ENCODE results near the gene CBR4.

Gene CBR4

DNA sequence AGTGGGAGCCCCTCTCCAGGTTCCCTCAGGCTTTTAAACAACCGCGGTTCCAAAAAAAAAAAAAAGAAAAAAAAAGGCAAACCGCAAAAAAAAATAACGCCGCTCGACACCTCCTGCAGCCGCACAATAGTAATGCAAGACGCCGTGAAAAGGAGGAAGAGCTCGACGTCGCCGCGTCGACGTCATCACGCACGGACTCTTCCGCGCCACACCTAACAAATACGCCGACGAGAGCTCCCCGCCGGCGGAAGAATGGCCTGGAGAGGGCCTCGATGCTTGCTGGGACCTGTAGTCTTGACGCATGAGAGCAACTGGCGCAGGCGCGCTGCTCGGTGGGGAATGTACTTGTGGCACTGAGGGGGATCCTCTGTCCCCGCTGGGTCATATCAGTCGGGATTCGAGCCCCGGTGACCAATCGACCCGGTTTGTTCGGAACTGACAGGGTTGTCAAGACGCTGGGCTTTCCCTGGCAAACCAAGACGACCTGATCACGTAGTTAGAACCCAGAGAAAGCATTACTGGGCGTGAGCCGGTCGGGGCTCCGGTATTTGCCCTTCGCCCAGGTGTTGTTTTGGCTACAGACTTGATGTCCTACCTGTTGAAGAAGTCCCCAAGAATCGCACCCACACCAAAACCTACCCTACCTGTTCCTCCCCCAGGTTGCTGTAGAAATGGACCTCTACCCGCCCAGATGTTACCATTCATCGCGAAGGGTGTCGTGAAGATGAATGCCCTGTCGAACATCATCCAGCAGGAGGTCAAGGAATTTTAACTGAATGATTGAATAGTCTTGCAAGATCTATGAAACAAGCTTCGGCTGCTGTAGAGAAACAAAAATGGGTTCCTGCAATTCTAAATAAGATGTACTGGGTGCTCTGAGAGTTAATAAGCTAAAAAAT, at the start of gene CBR4:
Gene CBR4, minus strand, starts transcription at position 131 of the 899 bp plus-strand sequence. CDS start 166 bp downstream, outside the sequence.
- H3K4me1 ChIP-seq (ENCODE audit: control insufficient read depth, insufficient read depth, low read length), result peaks cover 7% of the 10 kb centered on the region
- peak within 1 kb of the TSS; percentile 91 for H3K27ac ChIP-seq (ENCODE audit: low read depth, low read length)
- H3K9ac ChIP-seq (ENCODE audit: low read length), result peak within 1 kb of the TSS; percentile 89

DNA sequence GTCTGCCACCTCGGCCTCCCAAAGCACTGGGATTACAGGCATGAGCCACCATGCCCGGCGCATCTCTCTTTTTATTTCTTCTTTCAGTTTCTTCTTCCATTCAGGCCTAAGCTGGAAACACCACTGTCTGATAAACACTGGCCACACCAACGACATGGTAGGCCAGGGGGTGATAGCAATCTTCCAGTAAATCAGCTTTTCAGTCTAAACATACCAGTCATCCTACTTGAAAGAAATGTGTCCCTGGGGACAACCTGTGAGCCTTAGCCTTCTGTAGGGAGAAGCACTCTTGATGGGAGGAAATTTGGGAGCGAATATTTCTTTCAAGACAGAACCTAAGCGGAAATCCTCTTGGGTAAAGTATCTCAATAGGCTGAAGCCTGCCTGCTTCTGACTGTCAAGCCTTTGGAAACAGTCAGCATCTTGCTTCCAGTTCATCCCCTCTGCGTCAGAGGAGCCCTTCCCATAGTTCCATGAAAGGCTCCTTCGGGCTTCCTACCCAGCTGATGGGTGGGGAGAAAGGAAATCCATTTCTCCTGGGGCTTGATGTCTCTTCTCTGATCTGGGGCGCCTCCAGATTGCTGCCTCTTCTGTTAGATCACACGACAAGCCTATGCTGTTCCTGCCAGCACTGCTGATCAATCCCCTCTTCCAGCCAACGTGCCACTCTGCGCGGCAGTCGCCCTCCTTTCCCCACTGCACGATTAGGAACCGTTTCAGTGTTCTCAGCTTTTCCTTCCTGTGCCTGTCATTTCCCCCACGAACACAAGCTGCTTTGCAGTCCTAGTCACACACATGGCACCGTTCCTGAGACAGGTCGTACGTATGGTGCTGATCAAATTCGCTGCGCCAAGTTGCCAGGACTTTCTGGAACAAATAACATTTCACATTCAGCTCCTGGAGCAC, 49.5 kb upstream of the CBR4 start:
- H3K9ac ChIP-seq (ENCODE audit: low read length), result no peak overlapping the region
- H3K4me3 ChIP-seq (ENCODE audit: low read length), result no peak overlapping the region
- H3K36me3 ChIP-seq (ENCODE audit: control insufficient read depth, insufficient read depth, low read length), result no peaks in the 10 kb centered on the region
- peaks cover 3% of the 10 kb centered on the region for H3K4me1 ChIP-seq (ENCODE audit: control insufficient read depth, insufficient read depth, low read length)
- no peak overlapping the region for H3K27ac ChIP-seq (ENCODE audit: low read depth, low read length)
- H3K27me3 ChIP-seq (ENCODE audit: control insufficient read depth, insufficient read depth, low read length), result no peaks in the 10 kb centered on the region

More for the DNA sequence above, at the start of gene CBR4:
- Histone ChIP-seq H3K4me3 (ENCODE audit: low read length) (peak within 1 kb of the TSS; percentile 92), H3K27me3 (ENCODE audit: control insufficient read depth, insufficient read depth, low read length) (no peaks in the 10 kb centered on the region), H3K36me3 (ENCODE audit: control insufficient read depth, insufficient read depth, low read length) (no peaks in the 10 kb centered on the region)

DNA sequence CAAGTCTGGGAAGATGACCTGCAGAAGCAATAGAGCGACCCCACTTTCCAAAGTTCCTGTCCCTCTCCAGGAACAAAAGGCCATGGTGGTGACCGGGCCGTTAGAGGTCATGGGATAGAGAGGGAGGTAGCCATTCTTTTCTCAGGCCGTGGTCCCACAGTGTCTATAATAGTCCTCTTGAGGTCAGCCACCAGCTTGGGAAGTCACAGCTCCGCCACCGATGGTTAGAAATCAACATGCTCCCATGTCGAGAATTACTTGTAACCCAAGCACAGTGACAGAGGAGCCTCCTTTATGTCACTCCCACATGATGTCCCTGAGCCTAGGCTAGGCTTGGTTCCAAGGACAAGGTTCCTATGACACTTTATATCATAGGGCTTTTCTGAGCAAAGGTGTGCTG, 48.3 kb upstream of the CBR4 start:
- Histone ChIP-seq H3K9ac (ENCODE audit: low read length) (no peak overlapping the region), H3K27ac (ENCODE audit: low read depth, low read length) (no peak overlapping the region)

DNA sequence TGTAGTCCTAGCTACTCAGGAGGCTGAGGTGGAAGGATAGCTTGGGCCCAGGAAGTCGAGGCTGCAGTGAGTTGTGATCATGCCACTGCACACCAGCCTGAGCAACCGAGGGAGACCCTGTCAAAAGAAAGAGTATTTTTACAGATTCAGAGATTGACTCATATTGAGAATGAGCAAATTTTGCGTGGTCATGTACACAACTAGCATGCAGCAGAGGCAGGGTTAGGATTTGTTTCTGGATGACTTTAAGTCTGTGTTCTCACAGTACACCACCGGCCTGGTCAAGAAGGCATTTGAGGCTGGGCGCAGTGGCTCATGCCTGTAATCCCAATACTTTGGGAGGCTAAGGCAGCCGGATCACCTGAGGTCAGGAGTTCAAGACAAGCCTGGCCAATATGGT, 44.8 kb upstream of the CBR4 start:
- Histone ChIP-seq H3K36me3 (ENCODE audit: control insufficient read depth, insufficient read depth, low read length) (no peaks in the 10 kb centered on the region), H3K27me3 (ENCODE audit: control insufficient read depth, insufficient read depth, low read length) (no peaks in the 10 kb centered on the region), H3K9ac (ENCODE audit: low read length) (no peak overlapping the region), H3K27ac (ENCODE audit: low read depth, low read length) (no peak overlapping the region), H3K4me1 (ENCODE audit: control insufficient read depth, insufficient read depth, low read length) (no peaks in the 10 kb centered on the region), H3K4me3 (ENCODE audit: low read length) (no peak overlapping the region)

More for the DNA sequence above, 48.3 kb upstream of the CBR4 start:
- Histone ChIP-seq H3K36me3 (ENCODE audit: control insufficient read depth, insufficient read depth, low read length) (no peaks in the 10 kb centered on the region), H3K4me1 (ENCODE audit: control insufficient read depth, insufficient read depth, low read length) (peaks cover 3% of the 10 kb centered on the region), H3K27me3 (ENCODE audit: control insufficient read depth, insufficient read depth, low read length) (no peaks in the 10 kb centered on the region), H3K4me3 (ENCODE audit: low read length) (no peak overlapping the region)

DNA sequence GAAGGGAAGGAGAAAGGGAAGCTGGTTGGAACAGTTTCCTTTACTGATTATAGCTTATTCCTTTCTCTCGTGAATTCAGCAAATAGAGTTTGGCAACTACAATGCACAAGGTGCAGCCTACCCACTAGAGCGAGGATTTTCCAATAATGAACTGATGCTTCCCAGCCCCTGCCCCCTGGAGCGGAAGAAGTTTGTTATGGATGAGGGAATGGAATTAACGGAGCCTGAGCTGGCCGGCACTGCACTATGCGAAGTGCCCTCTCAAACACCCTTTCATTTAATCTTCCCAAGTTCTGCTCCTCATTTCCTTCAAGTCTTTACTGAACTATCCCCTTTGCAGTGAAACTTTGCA, 42.5 kb upstream of the CBR4 start:
- Histone ChIP-seq H3K27me3 (ENCODE audit: control insufficient read depth, insufficient read depth, low read length) (no peaks in the 10 kb centered on the region), H3K4me1 (ENCODE audit: control insufficient read depth, insufficient read depth, low read length) (no peaks in the 10 kb centered on the region), H3K9ac (ENCODE audit: low read length) (no peak overlapping the region), H3K27ac (ENCODE audit: low read depth, low read length) (no peak overlapping the region), H3K4me3 (ENCODE audit: low read length) (no peak overlapping the region), H3K36me3 (ENCODE audit: control insufficient read depth, insufficient read depth, low read length) (no peaks in the 10 kb centered on the region)

DNA sequence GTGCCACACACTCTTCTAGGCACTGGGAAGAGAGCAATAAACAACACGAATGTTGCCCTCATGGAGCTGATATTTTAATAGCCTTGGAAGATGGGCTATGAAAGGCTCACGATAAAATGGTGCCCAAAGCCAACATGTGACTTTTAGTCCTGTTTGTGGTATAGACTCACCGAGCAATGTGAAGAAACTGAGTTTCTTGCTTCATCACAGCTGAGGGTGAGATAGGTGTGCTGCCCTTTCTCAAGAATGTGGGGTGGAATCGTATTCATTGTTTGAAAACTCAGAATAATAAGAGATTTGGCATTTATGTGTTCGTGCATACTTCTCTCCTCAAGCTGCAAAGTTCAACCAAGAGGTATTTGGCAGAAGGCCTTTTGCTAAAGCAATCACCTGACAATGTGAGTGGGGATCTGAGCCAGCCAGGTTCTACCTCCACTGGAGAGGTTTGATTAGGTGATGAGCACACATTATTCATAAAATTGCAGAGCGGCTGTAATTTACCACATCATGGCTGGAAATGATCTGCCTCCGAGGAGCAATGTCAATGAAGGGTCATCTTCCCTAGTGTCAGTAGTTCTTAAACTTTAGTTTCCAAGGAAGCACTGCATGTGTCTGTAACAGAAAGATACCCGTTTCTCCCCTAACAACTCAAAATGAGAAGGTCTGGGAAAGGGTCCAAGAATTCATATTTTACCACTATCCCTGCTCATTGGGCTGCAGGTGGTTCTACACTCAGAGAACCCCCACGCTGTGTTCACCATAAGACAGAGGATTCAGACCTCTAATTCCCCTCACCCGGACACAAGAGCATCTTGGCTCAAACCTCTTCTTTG, 41.9 kb upstream of the CBR4 start:
- Histone ChIP-seq H3K27ac (ENCODE audit: low read depth, low read length) (no peak overlapping the region), H3K4me3 (ENCODE audit: low read length) (no peak overlapping the region), H3K36me3 (ENCODE audit: control insufficient read depth, insufficient read depth, low read length) (no peaks in the 10 kb centered on the region), H3K9ac (ENCODE audit: low read length) (no peak overlapping the region), H3K4me1 (ENCODE audit: control insufficient read depth, insufficient read depth, low read length) (no peaks in the 10 kb centered on the region), H3K27me3 (ENCODE audit: control insufficient read depth, insufficient read depth, low read length) (no peaks in the 10 kb centered on the region)

DNA sequence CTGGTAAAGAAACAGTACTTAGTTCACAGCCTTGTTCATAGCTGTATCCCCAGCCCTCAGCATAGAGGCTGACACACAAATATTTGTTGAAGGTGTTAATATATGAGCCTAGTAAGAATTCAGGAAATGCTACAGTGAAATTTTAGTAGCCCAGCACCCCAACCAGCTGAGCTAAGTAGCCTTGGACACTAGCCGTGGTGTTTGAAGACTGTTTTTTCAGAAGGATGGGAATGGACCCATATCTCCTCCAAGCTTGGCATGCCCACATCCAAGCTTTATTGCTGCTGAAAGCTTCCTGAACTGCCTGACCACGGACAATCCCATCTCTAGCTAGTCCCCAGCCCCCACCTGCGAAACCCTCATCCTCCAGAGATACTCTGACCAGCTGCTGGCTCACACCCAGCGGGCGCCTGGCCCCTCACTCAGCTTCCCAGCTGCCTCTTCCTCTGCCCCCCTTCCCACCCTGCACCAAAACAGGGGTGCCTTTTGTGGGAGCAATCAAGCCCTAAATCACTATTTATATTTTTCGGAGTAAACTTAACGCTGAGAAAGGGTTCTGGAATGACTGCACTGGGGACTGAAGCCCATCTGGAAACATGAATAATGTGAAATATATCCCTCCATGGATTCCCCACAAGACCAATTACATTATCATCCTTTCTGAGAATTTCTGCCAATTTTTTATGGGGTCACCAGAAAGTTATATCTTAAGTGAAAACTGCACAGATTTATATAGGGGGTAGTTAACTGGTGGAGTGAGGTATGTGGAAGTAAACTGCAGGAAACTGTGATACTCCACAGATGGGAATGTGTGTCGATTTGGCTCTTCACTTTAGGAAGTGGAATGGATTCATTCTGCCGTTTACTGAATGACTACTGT, 41.1 kb upstream of the CBR4 start:
- no peak overlapping the region for H3K27ac ChIP-seq (ENCODE audit: low read depth, low read length)
- no peaks in the 10 kb centered on the region for H3K36me3 ChIP-seq (ENCODE audit: control insufficient read depth, insufficient read depth, low read length)
- H3K9ac ChIP-seq (ENCODE audit: low read length), result no peak overlapping the region
- no peak overlapping the region for H3K4me3 ChIP-seq (ENCODE audit: low read length)
- no peaks in the 10 kb centered on the region for H3K27me3 ChIP-seq (ENCODE audit: control insufficient read depth, insufficient read depth, low read length)
- no peaks in the 10 kb centered on the region for H3K4me1 ChIP-seq (ENCODE audit: control insufficient read depth, insufficient read depth, low read length)

DNA sequence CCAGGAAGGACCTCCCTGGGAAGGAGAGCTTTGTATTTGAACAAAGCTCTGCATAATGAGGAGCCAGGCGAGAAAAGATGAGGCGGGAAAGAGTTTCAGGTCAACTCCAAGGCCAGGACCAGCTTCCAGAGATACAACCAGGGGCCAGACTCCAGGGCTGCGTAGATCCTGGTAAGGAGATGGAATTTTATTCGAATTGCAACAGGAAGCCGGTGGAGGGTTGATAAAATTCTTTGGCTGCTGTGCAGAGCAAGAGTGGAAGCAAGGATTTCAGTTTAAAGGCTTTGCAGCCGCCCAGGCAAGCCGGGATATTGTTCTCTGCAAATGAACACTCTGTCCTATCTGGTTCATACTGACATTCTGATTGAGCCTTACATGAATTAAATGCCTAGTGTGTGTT, 40.2 kb upstream of the CBR4 start:
- no peak overlapping the region for H3K9ac ChIP-seq (ENCODE audit: low read length)
- no peaks in the 10 kb centered on the region for H3K36me3 ChIP-seq (ENCODE audit: control insufficient read depth, insufficient read depth, low read length)
- no peak overlapping the region for H3K4me3 ChIP-seq (ENCODE audit: low read length)
- H3K27ac ChIP-seq (ENCODE audit: low read depth, low read length), result no peak overlapping the region
- H3K27me3 ChIP-seq (ENCODE audit: control insufficient read depth, insufficient read depth, low read length), result no peaks in the 10 kb centered on the region
- H3K4me1 ChIP-seq (ENCODE audit: control insufficient read depth, insufficient read depth, low read length), result no peaks in the 10 kb centered on the region

DNA sequence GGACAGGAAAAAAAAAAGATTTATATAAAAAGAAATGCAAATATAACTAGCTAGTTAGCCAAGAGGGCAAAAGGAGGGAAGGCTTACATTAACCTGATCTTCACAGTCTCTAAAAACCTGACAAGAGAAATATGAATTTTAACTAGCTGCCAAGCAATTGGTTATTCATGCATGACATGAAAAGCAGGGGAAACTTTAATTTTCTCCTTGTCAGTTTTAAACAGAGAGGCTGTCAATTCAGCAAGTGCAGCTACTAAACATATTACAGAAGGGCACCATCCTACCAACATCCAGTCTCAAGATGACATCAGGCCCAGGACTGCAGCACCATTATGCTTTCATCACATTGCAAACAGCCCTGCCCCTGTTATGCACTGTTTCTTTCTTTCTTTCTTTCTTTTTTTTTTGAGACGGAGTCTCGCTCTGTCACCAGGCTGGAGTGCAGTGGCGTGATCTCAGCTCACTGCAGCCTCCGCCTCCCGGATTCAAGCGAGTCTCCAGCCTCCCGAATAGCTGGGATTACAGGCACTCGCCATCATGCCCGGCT, 38.9 kb upstream of the CBR4 start:
- no peak overlapping the region for H3K4me3 ChIP-seq (ENCODE audit: low read length)
- H3K27me3 ChIP-seq (ENCODE audit: control insufficient read depth, insufficient read depth, low read length), result no peaks in the 10 kb centered on the region
- no peaks in the 10 kb centered on the region for H3K4me1 ChIP-seq (ENCODE audit: control insufficient read depth, insufficient read depth, low read length)
- H3K36me3 ChIP-seq (ENCODE audit: control insufficient read depth, insufficient read depth, low read length), result no peaks in the 10 kb centered on the region
- no peak overlapping the region for H3K9ac ChIP-seq (ENCODE audit: low read length)
- H3K27ac ChIP-seq (ENCODE audit: low read depth, low read length), result no peak overlapping the region

DNA sequence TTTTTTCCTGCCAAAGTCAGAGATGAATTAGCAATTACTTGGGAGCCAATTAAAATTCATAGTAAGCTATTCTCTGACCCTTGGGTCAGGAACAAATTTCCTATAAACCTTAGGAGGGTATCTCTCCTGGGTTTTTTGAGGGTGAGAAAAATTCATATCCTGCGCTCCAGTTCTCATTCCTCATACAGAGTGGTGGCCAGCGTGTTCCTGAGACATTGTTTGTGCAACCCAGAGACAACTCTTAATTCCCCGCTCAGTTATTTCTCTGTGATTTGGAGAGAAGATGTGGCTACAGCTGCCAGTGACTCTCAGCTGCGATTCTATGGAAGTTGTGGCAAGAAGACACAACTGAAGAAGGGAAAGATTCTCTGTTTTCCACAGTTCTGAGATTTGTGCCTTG, 37.9 kb upstream of the CBR4 start:
- Histone ChIP-seq H3K4me1 (ENCODE audit: control insufficient read depth, insufficient read depth, low read length) (no peaks in the 10 kb centered on the region), H3K4me3 (ENCODE audit: low read length) (no peak overlapping the region), H3K9ac (ENCODE audit: low read length) (no peak overlapping the region), H3K36me3 (ENCODE audit: control insufficient read depth, insufficient read depth, low read length) (no peaks in the 10 kb centered on the region), H3K27ac (ENCODE audit: low read depth, low read length) (no peak overlapping the region), H3K27me3 (ENCODE audit: control insufficient read depth, insufficient read depth, low read length) (no peaks in the 10 kb centered on the region)

DNA sequence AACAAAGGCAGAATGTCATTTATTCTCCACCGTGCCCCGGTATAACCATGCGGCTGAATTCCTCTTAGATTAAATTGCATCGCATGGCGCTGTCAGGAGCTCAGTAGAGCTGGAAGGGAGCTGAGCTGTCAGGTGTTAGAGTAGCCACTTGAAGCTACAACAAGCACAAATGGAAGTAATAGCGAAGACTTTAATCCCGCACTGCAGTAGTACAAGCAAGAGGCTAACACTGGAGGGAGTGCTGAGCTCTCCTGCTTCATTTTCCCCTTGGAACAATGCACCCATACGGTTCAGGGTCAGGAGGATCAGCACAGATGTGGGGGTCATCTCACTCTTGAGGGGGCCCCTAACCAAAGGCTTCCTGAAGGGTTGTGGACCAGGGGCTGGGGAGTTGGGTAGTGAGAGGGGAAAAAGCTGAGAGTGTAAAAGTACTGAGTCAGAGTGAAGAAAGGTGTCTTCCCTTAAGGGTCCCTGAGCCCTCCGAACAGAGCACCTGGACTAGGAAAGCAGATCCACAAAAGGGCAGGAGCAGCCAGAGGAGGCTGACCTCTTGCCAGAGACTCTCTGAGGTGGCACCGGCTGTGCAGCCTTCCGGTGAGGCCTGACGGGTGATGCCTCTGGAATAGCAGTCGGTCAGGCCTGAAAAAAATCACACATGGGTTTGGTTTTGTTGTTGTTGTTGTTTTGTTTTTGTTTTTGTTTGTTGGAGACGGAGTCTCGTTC, 36.0 kb upstream of the CBR4 start:
- Histone ChIP-seq H3K4me3 (ENCODE audit: low read length) (no peak overlapping the region), H3K27ac (ENCODE audit: low read depth, low read length) (no peak overlapping the region), H3K4me1 (ENCODE audit: control insufficient read depth, insufficient read depth, low read length) (no peaks in the 10 kb centered on the region), H3K27me3 (ENCODE audit: control insufficient read depth, insufficient read depth, low read length) (no peaks in the 10 kb centered on the region), H3K36me3 (ENCODE audit: control insufficient read depth, insufficient read depth, low read length) (no peaks in the 10 kb centered on the region), H3K9ac (ENCODE audit: low read length) (no peak overlapping the region)
